ENCODE data around the gene RRP1. TPM values are rescaled to one million over a fixed set of nuclear protein-coding genes. Genes with fewer than 3 reads are reported as not detected.

The RRP1 gene
- total and polyA plus RNA-seq, 9 of the 15 experiments (the other 6 are each of a cell fraction or from before 2014, with no cell fraction given), result 0.89 to 105 (median 51.6) TPM

DNA sequence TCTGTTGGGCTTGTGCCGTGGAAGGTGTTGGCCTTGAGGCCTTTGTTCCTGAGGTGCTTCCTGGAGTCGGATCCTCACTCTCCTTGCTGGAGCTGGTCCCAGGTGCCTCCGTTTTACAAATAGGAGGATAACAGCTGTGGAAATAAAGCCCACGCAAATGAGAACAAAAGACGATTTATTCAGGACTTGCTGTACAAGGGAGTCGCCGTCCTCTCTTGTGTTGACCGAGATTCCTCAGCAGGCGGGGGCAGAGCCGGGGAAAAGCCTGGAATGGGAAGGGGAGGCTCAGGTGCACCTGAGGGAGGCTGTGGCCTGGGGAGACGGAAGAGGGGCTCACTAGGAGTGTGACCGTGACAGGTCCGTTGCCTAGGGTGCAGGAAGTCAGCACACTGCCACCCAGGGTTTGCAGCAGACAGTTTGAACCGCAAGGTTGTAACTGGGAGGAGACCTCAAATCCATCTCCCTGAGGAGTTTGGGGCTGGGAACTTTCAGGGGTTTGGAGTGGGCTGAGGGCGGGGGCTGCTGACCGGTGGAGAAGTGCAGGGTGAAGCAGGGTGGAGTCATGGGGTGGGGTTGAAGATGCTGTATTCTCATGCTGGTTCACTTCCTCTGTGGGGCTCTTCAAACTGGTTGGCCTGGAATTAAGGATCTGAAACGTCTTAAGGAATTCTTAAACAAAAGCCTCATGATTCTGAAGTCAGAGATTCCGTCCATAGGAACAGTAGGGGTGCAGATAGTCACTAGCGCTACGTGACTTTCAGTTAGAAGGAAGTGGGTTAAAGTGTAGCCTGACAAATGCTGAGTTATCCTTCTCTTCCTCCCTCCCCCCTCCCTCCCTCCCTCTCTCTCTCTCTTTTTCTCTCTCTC lies 10.7 kb upstream of the RRP1 start (continued):
- TF ChIP-seq PML (IDR thresholded peaks at IDR 0.05; ENCODE audit: low read length), result no peak
- TF ChIP-seq TAF7 (tag; IDR thresholded peaks at IDR 0.05), result no peak
- no peak for TF ChIP-seq ZNF121 (CRISPR knock-in tag; conservative IDR thresholded peaks at IDR 0.05)
- TF ChIP-seq, protein P1, sequence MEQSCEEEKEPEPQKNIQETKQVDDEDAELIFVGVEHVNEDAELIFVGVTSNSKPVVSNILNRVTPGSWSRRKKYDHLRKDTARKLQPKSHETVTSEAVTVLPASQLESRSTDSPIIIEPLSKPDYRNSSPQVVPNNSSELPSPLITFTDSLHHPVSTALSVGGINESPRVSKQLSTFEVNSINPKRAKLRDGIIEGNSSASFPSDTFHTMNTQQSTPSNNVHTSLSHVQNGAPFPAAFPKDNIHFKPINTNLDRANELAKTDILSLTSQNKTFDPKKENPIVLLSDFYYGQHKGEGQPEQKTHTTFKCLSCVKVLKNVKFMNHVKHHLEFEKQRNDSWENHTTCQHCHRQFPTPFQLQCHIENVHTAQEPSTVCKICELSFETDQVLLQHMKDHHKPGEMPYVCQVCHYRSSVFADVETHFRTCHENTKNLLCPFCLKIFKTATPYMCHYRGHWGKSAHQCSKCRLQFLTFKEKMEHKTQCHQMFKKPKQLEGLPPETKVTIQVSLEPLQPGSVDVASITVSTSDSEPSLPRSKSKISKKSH (CRISPR knock-in tag; IDR thresholded peaks at IDR 0.05), result no peak
- TF ChIP-seq SAFB (IDR thresholded peaks at IDR 0.05; ENCODE audit: borderline replicate concordance, low read depth, low read length), result no peak
- TF ChIP-seq, protein P2, sequence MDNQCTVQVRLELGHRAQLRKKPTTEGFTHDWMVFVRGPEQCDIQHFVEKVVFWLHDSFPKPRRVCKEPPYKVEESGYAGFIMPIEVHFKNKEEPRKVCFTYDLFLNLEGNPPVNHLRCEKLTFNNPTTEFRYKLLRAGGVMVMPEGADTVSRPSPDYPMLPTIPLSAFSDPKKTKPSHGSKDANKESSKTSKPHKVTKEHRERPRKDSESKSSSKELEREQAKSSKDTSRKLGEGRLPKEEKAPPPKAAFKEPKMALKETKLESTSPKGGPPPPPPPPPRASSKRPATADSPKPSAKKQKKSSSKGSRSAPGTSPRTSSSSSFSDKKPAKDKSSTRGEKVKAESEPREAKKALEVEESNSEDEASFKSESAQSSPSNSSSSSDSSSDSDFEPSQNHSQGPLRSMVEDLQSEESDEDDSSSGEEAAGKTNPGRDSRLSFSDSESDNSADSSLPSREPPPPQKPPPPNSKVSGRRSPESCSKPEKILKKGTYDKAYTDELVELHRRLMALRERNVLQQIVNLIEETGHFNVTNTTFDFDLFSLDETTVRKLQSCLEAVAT (IDR thresholded peaks at IDR 0.05), result 0 out of 4 replicates have a peak, but pooled peaks of 1 of the 2 experiments have one; percentile 17
- TF ChIP-seq, protein P3, sequence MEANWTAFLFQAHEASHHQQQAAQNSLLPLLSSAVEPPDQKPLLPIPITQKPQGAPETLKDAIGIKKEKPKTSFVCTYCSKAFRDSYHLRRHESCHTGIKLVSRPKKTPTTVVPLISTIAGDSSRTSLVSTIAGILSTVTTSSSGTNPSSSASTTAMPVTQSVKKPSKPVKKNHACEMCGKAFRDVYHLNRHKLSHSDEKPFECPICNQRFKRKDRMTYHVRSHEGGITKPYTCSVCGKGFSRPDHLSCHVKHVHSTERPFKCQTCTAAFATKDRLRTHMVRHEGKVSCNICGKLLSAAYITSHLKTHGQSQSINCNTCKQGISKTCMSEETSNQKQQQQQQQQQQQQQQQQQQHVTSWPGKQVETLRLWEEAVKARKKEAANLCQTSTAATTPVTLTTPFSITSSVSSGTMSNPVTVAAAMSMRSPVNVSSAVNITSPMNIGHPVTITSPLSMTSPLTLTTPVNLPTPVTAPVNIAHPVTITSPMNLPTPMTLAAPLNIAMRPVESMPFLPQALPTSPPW (CRISPR knock-in tag; IDR thresholded peaks at IDR 0.05), result peak; percentile 49
- TF ChIP-seq, protein P4, sequence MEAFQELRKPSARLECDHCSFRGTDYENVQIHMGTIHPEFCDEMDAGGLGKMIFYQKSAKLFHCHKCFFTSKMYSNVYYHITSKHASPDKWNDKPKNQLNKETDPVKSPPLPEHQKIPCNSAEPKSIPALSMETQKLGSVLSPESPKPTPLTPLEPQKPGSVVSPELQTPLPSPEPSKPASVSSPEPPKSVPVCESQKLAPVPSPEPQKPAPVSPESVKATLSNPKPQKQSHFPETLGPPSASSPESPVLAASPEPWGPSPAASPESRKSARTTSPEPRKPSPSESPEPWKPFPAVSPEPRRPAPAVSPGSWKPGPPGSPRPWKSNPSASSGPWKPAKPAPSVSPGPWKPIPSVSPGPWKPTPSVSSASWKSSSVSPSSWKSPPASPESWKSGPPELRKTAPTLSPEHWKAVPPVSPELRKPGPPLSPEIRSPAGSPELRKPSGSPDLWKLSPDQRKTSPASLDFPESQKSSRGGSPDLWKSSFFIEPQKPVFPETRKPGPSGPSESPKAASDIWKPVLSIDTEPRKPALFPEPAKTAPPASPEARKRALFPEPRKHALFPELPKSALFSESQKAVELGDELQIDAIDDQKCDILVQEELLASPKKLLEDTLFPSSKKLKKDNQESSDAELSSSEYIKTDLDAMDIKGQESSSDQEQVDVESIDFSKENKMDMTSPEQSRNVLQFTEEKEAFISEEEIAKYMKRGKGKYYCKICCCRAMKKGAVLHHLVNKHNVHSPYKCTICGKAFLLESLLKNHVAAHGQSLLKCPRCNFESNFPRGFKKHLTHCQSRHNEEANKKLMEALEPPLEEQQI (IDR thresholded peaks at IDR 0.05), result no peak
- TF ChIP-seq, protein P5, sequence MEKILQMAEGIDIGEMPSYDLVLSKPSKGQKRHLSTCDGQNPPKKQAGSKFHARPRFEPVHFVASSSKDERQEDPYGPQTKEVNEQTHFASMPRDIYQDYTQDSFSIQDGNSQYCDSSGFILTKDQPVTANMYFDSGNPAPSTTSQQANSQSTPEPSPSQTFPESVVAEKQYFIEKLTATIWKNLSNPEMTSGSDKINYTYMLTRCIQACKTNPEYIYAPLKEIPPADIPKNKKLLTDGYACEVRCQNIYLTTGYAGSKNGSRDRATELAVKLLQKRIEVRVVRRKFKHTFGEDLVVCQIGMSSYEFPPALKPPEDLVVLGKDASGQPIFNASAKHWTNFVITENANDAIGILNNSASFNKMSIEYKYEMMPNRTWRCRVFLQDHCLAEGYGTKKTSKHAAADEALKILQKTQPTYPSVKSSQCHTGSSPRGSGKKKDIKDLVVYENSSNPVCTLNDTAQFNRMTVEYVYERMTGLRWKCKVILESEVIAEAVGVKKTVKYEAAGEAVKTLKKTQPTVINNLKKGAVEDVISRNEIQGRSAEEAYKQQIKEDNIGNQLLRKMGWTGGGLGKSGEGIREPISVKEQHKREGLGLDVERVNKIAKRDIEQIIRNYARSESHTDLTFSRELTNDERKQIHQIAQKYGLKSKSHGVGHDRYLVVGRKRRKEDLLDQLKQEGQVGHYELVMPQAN (IDR thresholded peaks at IDR 0.05; ENCODE audit: borderline replicate concordance), result no peak
- TF ChIP-seq KDM4B (IDR thresholded peaks at IDR 0.05; ENCODE audit: borderline replicate concordance in 2 of 2, low read depth in 1 of 2), result no peak
- TF ChIP-seq, protein P6, sequence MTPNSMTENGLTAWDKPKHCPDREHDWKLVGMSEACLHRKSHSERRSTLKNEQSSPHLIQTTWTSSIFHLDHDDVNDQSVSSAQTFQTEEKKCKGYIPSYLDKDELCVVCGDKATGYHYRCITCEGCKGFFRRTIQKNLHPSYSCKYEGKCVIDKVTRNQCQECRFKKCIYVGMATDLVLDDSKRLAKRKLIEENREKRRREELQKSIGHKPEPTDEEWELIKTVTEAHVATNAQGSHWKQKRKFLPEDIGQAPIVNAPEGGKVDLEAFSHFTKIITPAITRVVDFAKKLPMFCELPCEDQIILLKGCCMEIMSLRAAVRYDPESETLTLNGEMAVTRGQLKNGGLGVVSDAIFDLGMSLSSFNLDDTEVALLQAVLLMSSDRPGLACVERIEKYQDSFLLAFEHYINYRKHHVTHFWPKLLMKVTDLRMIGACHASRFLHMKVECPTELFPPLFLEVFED (CRISPR knock-in tag; conservative IDR thresholded peaks at IDR 0.05), result no peak
- no peak for TF ChIP-seq CTBP1 (IDR thresholded peaks at IDR 0.05; ENCODE audit: borderline replicate concordance)
- 0 out of 2 replicates have a peak, but pooled peaks have one; percentile 8 for TF ChIP-seq BHLHE40 (IDR thresholded peaks at IDR 0.05; ENCODE audit: low read length)
- TF ChIP-seq SPI1 (IDR thresholded peaks at IDR 0.05; ENCODE audit: borderline replicate concordance, low read depth, low read length), result peak; percentile 69
- no peak for TF ChIP-seq CSDE1 (IDR thresholded peaks at IDR 0.05)

Data from K562 (cell line).